ENCODE data around the gene CNTN5. TPM values are rescaled to one million over a fixed set of nuclear protein-coding genes. Genes with fewer than 3 reads are reported as not detected.

Gene CNTN5
- total RNA-seq, 4 donors from 2014 or later = not detected

DNA sequence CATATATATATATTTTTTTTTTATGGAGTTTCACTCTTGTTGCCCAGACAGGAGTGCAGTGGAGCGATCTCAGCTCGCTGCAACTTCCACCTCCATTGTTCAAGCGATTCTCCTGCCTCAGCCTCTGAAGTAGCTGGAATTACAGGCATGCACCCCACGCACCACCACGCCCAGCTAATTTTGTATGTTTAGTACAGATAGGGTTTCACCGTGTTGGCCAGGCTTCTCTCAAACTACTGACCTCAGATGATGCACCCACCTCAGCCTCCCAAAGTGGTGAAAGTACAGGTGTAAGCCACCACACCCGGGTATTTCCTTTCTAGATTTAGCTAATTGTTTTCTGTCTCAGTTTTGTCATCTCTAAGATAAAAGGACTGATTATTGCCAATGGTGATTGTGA, 821.1 kb downstream of the CNTN5 start:
- H3K4me3 ChIP-seq (ENCODE audit: low read depth, poor library complexity, severe bottlenecking) = no peak overlapping the region
- DNase-seq (ENCODE audit: low spot score in 2 of 2) = no peak
- WGBS, 2 donors = 87 to 93% methylated on average over 7 of the region's 7 CpGs
- TF ChIP-seq, protein P1, sequence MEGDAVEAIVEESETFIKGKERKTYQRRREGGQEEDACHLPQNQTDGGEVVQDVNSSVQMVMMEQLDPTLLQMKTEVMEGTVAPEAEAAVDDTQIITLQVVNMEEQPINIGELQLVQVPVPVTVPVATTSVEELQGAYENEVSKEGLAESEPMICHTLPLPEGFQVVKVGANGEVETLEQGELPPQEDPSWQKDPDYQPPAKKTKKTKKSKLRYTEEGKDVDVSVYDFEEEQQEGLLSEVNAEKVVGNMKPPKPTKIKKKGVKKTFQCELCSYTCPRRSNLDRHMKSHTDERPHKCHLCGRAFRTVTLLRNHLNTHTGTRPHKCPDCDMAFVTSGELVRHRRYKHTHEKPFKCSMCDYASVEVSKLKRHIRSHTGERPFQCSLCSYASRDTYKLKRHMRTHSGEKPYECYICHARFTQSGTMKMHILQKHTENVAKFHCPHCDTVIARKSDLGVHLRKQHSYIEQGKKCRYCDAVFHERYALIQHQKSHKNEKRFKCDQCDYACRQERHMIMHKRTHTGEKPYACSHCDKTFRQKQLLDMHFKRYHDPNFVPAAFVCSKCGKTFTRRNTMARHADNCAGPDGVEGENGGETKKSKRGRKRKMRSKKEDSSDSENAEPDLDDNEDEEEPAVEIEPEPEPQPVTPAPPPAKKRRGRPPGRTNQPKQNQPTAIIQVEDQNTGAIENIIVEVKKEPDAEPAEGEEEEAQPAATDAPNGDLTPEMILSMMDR (IDR thresholded peaks at IDR 0.05) = no peak
- no peak for TF ChIP-seq POLR2A (IDR thresholded peaks at IDR 0.05)
- intact Hi-C loops (cut with DNase I; ENCODE audit: low total_unique reads) = no loop called here

DNA sequence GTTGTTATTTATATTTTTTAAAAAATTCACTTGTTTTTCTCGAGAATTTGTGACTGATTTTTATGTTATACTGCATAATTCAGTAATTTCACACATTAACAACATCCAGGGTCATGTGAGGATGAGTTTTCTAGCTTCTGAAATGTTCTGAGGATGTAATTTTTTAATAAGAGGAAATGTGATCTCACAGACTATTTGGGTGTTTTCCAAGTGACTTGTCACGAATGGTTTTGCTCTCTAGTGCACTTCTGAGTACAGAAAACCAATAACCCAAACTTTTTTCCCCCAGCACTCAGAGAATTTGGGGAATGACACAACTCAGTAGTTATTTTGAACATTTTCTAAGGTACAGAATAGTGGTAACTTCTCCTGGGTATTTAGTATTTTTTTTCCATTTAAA, 845.2 kb downstream of the CNTN5 start:
- DNase-seq (ENCODE audit: low spot score in 2 of 2) = no peak
- intact Hi-C loops (cut with DNase I; ENCODE audit: low total_unique reads) = no loop called here
- TF ChIP-seq, protein P1 (IDR thresholded peaks at IDR 0.05) = no peak
- TF ChIP-seq POLR2A (IDR thresholded peaks at IDR 0.05) = no peak
- no peak overlapping the region for H3K4me3 ChIP-seq (ENCODE audit: low read depth, poor library complexity, severe bottlenecking)
- WGBS, 2 donors = 19 to 22% methylated on average over 2 of the region's 2 CpGs

DNA sequence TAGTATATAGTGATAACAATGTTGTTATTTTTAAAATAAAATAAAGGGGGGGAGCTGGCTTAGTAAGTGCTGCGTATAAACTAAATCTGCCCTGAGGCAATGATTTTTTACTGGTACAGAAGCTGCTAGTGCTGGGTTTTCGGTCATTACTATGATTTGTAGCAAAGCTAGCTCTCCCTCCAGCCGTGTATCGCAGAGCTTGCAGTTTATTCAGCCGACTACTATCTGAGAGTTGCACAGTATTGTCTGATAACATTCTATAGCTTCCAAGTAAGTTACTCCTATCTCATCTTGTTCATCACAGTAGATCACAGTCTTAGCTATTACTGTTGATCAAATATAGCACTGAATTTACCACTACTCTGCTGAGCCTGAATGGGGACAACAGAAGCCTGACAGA, 860.9 kb downstream of the CNTN5 start:
- no peak for DNase-seq (ENCODE audit: low spot score in 2 of 2)
- 45 to 46% methylated on average over 5 of the region's 5 CpGs for WGBS, 2 donors
- intact Hi-C loops (cut with DNase I; ENCODE audit: low total_unique reads) = no loop called here
- H3K4me3 ChIP-seq (ENCODE audit: low read depth, poor library complexity, severe bottlenecking) = no peak overlapping the region
- TF ChIP-seq, protein P1 (IDR thresholded peaks at IDR 0.05) = no peak
- TF ChIP-seq POLR2A (IDR thresholded peaks at IDR 0.05) = no peak

DNA sequence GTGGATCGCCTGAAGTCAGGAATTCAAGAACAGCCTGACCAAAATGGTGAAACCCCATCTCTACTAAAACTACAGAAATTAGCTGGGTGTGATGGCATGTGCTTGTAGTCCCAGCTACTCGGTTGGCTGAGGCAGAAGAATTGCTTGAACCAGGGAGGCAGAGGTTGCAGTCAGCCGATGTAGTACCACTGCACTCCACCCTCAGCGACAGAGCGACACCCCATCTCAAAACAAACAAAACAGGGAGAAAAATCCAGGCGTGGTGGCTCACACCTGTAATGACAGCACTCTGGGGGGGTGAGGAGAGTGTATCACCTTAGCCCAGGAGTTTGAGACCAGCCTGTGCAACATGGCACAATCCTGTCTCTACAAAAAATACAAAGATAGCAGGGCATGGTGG, 864.0 kb downstream of the CNTN5 start:
- DNase-seq (ENCODE audit: low spot score in 2 of 2) = no peak
- WGBS, 2 donors = 87 to 88% methylated on average over 6 of the region's 6 CpGs
- TF ChIP-seq POLR2A (IDR thresholded peaks at IDR 0.05) = no peak
- TF ChIP-seq, protein P1 (IDR thresholded peaks at IDR 0.05) = no peak
- intact Hi-C loops (cut with DNase I; ENCODE audit: low total_unique reads) = no loop called here
- no peak overlapping the region for H3K4me3 ChIP-seq (ENCODE audit: low read depth, poor library complexity, severe bottlenecking)

DNA sequence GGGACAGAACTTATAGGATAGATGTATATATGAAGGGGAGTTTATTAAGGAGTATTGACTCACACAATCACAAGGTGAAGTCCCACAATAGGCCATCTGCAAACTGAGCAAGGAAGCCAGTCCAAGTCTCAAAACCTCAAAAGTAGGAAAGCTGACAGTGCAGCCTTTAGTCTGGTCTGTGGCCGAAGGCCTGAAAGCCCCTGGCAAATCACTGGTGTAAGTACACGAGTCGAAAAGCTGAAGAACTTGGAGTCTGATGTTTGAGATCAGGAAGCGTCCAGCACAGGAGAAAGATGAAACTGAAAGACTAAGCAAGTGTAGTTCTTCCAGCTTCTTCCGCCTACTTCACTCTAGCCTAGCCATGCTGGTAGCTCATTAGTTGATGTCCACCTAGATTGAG, 866.7 kb downstream of the CNTN5 start:
- 84 to 87% methylated on average over 5 of the region's 5 CpGs for WGBS, 2 donors
- intact Hi-C loops (cut with DNase I; ENCODE audit: low total_unique reads) = no loop called here
- no peak for TF ChIP-seq POLR2A (IDR thresholded peaks at IDR 0.05)
- TF ChIP-seq, protein P1 (IDR thresholded peaks at IDR 0.05) = no peak
- DNase-seq (ENCODE audit: low spot score in 2 of 2) = no peak
- H3K4me3 ChIP-seq (ENCODE audit: low read depth, poor library complexity, severe bottlenecking) = no peak overlapping the region

DNA sequence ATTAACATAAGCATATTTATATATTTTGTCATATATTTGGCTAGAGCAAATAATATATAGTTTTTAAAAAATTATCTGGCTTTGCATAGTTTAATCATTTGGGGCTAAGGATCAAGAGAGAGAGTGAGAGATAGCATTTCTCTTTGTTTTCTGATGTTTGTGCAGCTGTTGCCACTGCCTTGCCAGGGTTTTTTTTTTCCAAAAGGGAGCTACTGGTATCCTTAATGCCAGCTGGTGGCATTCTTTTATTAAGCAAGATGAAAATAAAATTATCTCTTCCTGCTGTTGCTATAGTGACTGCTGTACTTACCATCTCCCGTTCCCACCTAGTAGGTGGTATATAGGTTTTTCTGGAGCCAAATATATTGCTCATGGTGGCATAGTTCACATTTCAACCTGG, 873.1 kb downstream of the CNTN5 start:
- no peak for DNase-seq (ENCODE audit: low spot score in 2 of 2)
- 74 to 75% methylated on average over 1 of the region's 1 CpG for WGBS, 2 donors
- intact Hi-C loops (cut with DNase I; ENCODE audit: low total_unique reads) = no loop called here
- no peak for TF ChIP-seq POLR2A (IDR thresholded peaks at IDR 0.05)
- TF ChIP-seq, protein P1 (IDR thresholded peaks at IDR 0.05) = no peak
- no peak overlapping the region for H3K4me3 ChIP-seq (ENCODE audit: low read depth, poor library complexity, severe bottlenecking)

All from lower leg skin (tissue), 4 donors.